Tibial nerve (tissue), 3 donors: ENCODE data around the gene GPR37L1.

Experiments used
- CTCF ChIP-seq, 5 experiments: fragments of 200-600 bp in 3 of 5; fragments of 450-650 bp in 2 of 5; sonication (generic) in 3 of 5; IDR thresholded peaks; one replicate each; pipeline ENCODE4 v1.5.1; 2016 to 2019; ENCODE audit warnings: antibody characterized with exemption in 5 of 5, mild to moderate bottlenecking in 3 of 5, moderate library complexity in 2 of 5
- POLR2A ChIP-seq, 2 donors: fragments of 450-650 bp; IDR thresholded peaks; one replicate each; pipeline ENCODE4 v1.6.1; 2017; ENCODE audit warnings: antibody characterized with exemption in 2 of 2, mild to moderate bottlenecking in 2 of 2, moderate library complexity in 2 of 2

GRCh38 chr1:202131956-202132821 lies 9.5 kb downstream of the GPR37L1 start:
- TF ChIP-seq CTCF (IDR thresholded peaks at IDR 0.05) = no peak
- no peak for TF ChIP-seq POLR2A (IDR thresholded peaks at IDR 0.05)
